ENCODE results near the gene FCRL3.

Gene FCRL3

GRCh38 chr1:157725221-157725577 lies 24.6 kb upstream of the FCRL3 start:
- no peak for DNase-seq
- no peaks in the 10 kb centered on the region for H3K36me3 ChIP-seq
- H3K4me1 ChIP-seq, result no peaks in the 10 kb centered on the region
- no peak overlapping the region for H3K4me3 ChIP-seq (ENCODE audit: low read depth, low read length)
- no peaks in the 10 kb centered on the region for H3K9me3 ChIP-seq
- H3K27me3 ChIP-seq, result no peaks in the 10 kb centered on the region
- TF ChIP-seq, protein P1, sequence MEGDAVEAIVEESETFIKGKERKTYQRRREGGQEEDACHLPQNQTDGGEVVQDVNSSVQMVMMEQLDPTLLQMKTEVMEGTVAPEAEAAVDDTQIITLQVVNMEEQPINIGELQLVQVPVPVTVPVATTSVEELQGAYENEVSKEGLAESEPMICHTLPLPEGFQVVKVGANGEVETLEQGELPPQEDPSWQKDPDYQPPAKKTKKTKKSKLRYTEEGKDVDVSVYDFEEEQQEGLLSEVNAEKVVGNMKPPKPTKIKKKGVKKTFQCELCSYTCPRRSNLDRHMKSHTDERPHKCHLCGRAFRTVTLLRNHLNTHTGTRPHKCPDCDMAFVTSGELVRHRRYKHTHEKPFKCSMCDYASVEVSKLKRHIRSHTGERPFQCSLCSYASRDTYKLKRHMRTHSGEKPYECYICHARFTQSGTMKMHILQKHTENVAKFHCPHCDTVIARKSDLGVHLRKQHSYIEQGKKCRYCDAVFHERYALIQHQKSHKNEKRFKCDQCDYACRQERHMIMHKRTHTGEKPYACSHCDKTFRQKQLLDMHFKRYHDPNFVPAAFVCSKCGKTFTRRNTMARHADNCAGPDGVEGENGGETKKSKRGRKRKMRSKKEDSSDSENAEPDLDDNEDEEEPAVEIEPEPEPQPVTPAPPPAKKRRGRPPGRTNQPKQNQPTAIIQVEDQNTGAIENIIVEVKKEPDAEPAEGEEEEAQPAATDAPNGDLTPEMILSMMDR (IDR thresholded peaks at IDR 0.05; ENCODE audit: low read depth, low read length), result no peak

DNA sequence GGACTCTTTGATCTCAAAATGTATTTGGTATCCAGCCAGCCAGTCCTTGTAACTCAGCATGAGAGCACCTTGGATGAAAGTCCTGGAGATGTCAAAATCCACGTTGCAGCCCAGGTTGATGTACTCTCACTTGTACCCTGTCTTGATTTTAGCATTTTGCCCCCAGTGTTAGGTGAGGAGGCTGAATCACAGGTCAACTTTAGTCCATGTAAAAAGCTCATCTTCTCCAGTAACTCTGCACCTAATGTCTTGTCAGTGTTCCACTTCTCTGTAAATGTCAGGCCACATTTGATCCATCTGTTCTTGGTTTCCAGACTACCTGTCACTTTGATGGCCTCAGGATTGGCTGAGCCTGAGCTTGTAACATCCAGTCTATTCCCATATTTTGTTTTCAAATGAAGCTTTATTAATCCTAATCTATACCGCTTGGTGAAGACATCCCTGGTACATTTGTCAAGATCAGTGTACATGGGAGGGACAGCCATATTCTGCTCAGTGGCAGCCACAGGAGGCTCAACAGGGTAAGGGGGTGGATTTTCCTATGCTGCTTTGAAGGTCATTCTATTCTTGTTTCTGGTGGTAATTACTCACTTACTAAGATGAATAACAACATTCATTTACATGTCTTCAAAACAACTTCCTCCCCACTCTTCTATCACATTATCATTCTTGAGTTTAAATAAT lies 24.1 kb upstream of the FCRL3 start:
- DNase-seq, result no peak
- TF ChIP-seq, protein P1 (IDR thresholded peaks at IDR 0.05; ENCODE audit: low read depth, low read length), result no peak
- Histone ChIP-seq H3K4me1 (no peaks in the 10 kb centered on the region), H3K4me3 (ENCODE audit: low read depth, low read length) (no peak overlapping the region), H3K27me3 (no peaks in the 10 kb centered on the region), H3K9me3 (no peaks in the 10 kb centered on the region), H3K36me3 (no peaks in the 10 kb centered on the region)

GRCh38 chr1:157723157-157723556 lies 22.6 kb upstream of the FCRL3 start:
- TF ChIP-seq, protein P1 (IDR thresholded peaks at IDR 0.05; ENCODE audit: low read depth, low read length), result no peak
- H3K4me3 ChIP-seq (ENCODE audit: low read depth, low read length), result no peak overlapping the region
- H3K9me3 ChIP-seq, result no peaks in the 10 kb centered on the region
- no peaks in the 10 kb centered on the region for H3K36me3 ChIP-seq
- DNase-seq, result no peak
- no peaks in the 10 kb centered on the region for H3K27me3 ChIP-seq
- H3K4me1 ChIP-seq, result no peaks in the 10 kb centered on the region

- H3K36me3 ChIP-seq, result no peaks in the 10 kb centered on the region
- H3K9me3 ChIP-seq, result no peaks in the 10 kb centered on the region
- H3K4me1 ChIP-seq, result no peaks in the 10 kb centered on the region
- H3K4me3 ChIP-seq (ENCODE audit: low read depth, low read length), result no peak overlapping the region
- H3K27me3 ChIP-seq, result no peaks in the 10 kb centered on the region
- TF ChIP-seq, protein P1 (IDR thresholded peaks at IDR 0.05; ENCODE audit: low read depth, low read length), result no peak
- no peak for DNase-seq
Measured at GRCh38 chr1:157721985-157722384, 21.4 kb upstream of the FCRL3 start.

GRCh38 chr1:157715736-157716135 lies 15.2 kb upstream of the FCRL3 start:
- no peaks in the 10 kb centered on the region for H3K9me3 ChIP-seq
- no peaks in the 10 kb centered on the region for H3K4me1 ChIP-seq
- DNase-seq, result no peak
- H3K4me3 ChIP-seq (ENCODE audit: low read depth, low read length), result no peak overlapping the region
- no peaks in the 10 kb centered on the region for H3K36me3 ChIP-seq
- TF ChIP-seq, protein P1 (IDR thresholded peaks at IDR 0.05; ENCODE audit: low read depth, low read length), result no peak
- no peaks in the 10 kb centered on the region for H3K27me3 ChIP-seq

- H3K36me3 ChIP-seq, result no peaks in the 10 kb centered on the region
- no peaks in the 10 kb centered on the region for H3K4me1 ChIP-seq
- TF ChIP-seq, protein P1 (IDR thresholded peaks at IDR 0.05; ENCODE audit: low read depth, low read length), result no peak
- H3K9me3 ChIP-seq, result no peaks in the 10 kb centered on the region
- no peak for DNase-seq
- no peaks in the 10 kb centered on the region for H3K27me3 ChIP-seq
- H3K4me3 ChIP-seq (ENCODE audit: low read depth, low read length), result no peak overlapping the region
Measured at GRCh38 chr1:157711802-157712201, 11.2 kb upstream of the FCRL3 start.
